Breast epithelium (tissue), 4 donors: ENCODE measurements around the gene DPYD. TPM values are rescaled to one million over a fixed set of nuclear protein-coding genes. Genes with fewer than 3 reads are reported as not detected.

ENCODE experiments used
- DNase-seq, 2 donors: peaks; one replicate each; pipeline ENCODE4 v3.0.0-alpha.2; 2019; ENCODE audit warnings: low spot score in 2 of 2
- H3K27ac ChIP-seq, 2 donors: fragments of 200-600 bp; sonication (generic) in 1 of 2; one replicate each; pipeline ENCODE4 v1.5.1; 2016 to 2019; ENCODE audit warnings: mild to moderate bottlenecking in 1 of 2
- H3K27me3 ChIP-seq, 2 donors: fragments of 200-600 bp; sonication (generic) in 1 of 2; one replicate each; pipeline versions ENCODE4 v1.5.1 to v1.6.0; 2017 to 2019; ENCODE audit warnings: control low read depth in 1 of 2, mild to moderate bottlenecking in 1 of 2
- H3K36me3 ChIP-seq: fragments of 200-600 bp; one replicate; pipeline ENCODE4 v1.5.1; 2019
- H3K4me1 ChIP-seq, 2 donors: fragments of 200-600 bp; sonication (generic); one replicate each; pipeline ENCODE4 v1.5.1; 2016 to 2019; ENCODE audit warnings: control low read depth in 1 of 2
- H3K4me3 ChIP-seq, 3 donors: fragments of 200-600 bp; sonication (generic); 1 replicate in 2 of 3; 2 replicates in 1 of 3; pipeline ENCODE4 v1.5.1; 2016 to 2019; ENCODE audit warnings: mild to moderate bottlenecking in 3 of 3, moderate library complexity in 2 of 3
- H3K9me3 ChIP-seq, 2 donors: fragments of 200-600 bp; sonication (generic) in 1 of 2; one replicate each; pipeline ENCODE4 v1.5.1; 2016 to 2019; ENCODE audit warnings: control low read depth in 1 of 2
- POLR2A ChIP-seq: fragments of 450-650 bp; IDR thresholded peaks from one replicate; pipeline ENCODE4 v1.6.1; 2016; ENCODE audit warnings: antibody characterized with exemption, mild to moderate bottlenecking, moderate library complexity
- POLR2AphosphoS5 ChIP-seq, 3 donors: sonication (generic); formaldehyde crosslinking; IDR thresholded peaks; one replicate each; pipeline ENCODE4 v1.6.1; 2017; ENCODE audit warnings: antibody characterized with exemption in 3 of 3
- intact Hi-C: fragments of 100-400 bp; cut with DNase I; formaldehyde crosslinking; loops from one replicate; pipeline ENCODE4 v1.15.1; 2023; ENCODE audit warnings: low total_unique reads
- total RNA-seq, 3 donors: library from RNA; depleted of rRNA; stranded (reverse); fragments of >200 nt; gene quantifications; one replicate each; pipeline ENCODE4 v1.1.0, GENCODE V29; 2016
- TF ChIP-seq, protein P1 (sequence below), 3 donors: fragments of 450-650 bp; IDR thresholded peaks; one replicate each; pipeline ENCODE4 v1.5.1; 2016 to 2017; ENCODE audit warnings: antibody characterized with exemption in 3 of 3, mild to moderate bottlenecking in 3 of 3, moderate library complexity in 3 of 3

Gene DPYD
- total RNA-seq, 3 donors from 2014 or later: 56.4 to 95.1 (median 58.1) TPM

DNA sequence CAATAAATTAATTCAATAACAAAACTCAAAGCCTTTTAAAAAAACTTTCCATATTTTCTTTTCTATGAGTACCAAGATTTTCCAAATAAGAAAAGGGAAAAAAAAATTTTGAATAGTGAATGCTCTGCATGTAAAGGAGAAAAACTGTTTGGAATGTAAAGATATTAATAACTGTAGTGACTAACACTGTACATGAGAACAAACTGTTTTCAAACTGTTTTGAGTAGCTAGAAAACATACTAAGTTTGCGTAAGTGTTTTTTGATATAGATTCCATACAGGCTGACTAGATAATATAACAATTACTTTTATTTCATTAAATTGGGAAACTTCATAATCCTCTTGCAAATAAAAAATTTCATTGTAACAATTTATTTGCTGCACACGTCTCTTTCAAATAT, 150.5 kb downstream of the DPYD start:
- no peak overlapping the region for H3K4me3 ChIP-seq
- no peak overlapping the region for H3K27ac ChIP-seq
- intact Hi-C loops: no loop called here
- H3K9me3 ChIP-seq: peaks cover 0 to 8% of the 10 kb centered on the region in 2 donors
- DNase-seq: no peak
- no peaks in the 10 kb centered on the region for H3K36me3 ChIP-seq
- H3K27me3 ChIP-seq: no peaks in the 10 kb centered on the region
- no peaks in the 10 kb centered on the region for H3K4me1 ChIP-seq
- no peak for TF ChIP-seq POLR2A
- TF ChIP-seq POLR2AphosphoS5 (IDR thresholded peaks at IDR 0.05): no peak
- TF ChIP-seq, protein P1, sequence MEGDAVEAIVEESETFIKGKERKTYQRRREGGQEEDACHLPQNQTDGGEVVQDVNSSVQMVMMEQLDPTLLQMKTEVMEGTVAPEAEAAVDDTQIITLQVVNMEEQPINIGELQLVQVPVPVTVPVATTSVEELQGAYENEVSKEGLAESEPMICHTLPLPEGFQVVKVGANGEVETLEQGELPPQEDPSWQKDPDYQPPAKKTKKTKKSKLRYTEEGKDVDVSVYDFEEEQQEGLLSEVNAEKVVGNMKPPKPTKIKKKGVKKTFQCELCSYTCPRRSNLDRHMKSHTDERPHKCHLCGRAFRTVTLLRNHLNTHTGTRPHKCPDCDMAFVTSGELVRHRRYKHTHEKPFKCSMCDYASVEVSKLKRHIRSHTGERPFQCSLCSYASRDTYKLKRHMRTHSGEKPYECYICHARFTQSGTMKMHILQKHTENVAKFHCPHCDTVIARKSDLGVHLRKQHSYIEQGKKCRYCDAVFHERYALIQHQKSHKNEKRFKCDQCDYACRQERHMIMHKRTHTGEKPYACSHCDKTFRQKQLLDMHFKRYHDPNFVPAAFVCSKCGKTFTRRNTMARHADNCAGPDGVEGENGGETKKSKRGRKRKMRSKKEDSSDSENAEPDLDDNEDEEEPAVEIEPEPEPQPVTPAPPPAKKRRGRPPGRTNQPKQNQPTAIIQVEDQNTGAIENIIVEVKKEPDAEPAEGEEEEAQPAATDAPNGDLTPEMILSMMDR (IDR thresholded peaks at IDR 0.05): no peak

DNA sequence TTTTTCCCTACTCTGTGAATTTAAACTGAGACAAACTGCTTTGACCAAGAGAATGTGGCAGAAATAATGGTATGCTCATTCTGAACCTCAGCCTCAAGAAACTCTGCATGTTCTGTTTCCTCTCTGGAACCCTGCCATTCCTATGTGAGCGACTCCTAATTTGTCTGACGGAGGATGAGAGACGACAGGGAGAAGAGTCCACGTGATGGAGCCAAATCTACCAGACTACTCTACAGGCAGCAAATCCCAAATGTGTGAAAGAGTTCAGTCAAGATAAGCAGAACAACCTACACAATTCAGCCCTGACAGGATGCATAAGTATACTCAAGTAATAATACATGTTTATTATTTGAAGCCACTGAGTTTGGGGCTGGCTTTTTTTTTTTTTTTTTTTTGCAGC, 153.5 kb downstream of the DPYD start:
- Histone ChIP-seq H3K36me3 (no peaks in the 10 kb centered on the region), H3K27me3 (no peaks in the 10 kb centered on the region), H3K27ac (no peak overlapping the region), H3K4me1 (no peaks in the 10 kb centered on the region), H3K9me3 (no peaks in the 10 kb centered on the region), H3K4me3 (no peak overlapping the region)
- TF ChIP-seq POLR2AphosphoS5 (IDR thresholded peaks at IDR 0.05) (no peak), POLR2A (no peak)
- TF ChIP-seq, protein P1 (IDR thresholded peaks at IDR 0.05): no peak
- no peak for DNase-seq
- intact Hi-C loops: no loop called here

DNA sequence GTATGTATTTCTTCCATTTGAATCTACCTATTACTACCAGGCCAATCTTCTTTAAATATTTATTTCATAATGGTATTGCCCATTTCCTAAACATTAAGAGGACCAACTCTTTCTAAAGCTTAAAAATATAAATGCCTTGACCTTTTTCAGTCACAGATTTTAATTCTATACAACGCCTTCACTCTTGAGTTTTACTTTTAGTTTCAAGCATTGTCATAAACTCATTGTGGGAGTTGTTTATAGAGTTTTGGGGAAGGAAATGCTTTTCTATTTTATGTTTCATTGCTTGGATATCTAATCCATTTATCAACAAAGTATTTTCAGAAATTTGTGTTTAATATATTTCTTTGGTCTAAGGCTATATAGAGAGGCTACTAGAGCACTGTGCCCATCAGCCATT, 155.8 kb downstream of the DPYD start:
- intact Hi-C loops: no loop called here
- Histone ChIP-seq H3K36me3 (no peaks in the 10 kb centered on the region), H3K4me3 (no peak overlapping the region), H3K4me1 (no peaks in the 10 kb centered on the region), H3K9me3 (peaks cover 0 to 6% of the 10 kb centered on the region in 2 donors), H3K27me3 (no peaks in the 10 kb centered on the region), H3K27ac (no peak overlapping the region)
- TF ChIP-seq, protein P1 (IDR thresholded peaks at IDR 0.05): no peak
- TF ChIP-seq POLR2A (no peak), POLR2AphosphoS5 (IDR thresholded peaks at IDR 0.05) (no peak)
- DNase-seq: no peak

DNA sequence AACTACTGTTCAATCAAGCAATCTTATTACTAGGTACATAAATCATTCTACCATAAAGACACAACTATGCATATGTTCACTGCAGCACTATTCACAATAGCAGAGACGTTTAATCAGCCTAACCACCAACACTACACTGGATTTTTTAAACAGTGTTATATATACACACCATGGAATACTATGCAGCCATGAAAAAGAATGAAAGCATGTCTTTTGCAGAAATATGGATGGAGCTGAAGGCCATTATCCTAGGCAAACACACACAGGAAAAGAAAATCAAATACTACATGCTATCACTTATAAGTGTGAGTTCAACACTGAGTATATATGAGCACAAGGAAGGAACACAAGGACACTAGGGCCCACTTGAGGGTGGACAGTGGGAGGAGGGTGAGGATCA, 159.2 kb downstream of the DPYD start:
- H3K27me3 ChIP-seq: no peaks in the 10 kb centered on the region
- intact Hi-C loops: no loop called here
- H3K27ac ChIP-seq: no peak overlapping the region

DNA sequence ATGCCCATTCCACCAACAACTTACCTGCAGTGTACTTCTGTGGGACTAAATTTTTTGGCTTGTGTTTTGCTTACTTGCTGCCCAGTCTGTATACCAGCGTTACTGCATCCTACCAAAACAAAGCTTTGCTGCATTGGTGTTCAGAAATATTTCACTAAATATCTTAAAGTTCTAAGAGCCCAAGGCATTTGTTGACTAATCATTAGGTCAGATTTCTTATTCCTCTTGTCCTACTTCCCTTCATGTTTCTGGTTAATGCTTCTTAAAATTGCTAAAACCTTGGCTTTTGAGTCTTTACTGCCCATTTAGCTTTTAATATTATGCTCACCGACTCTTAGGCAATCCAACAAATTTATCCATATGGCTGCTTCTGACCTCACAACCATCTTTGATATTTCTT, 161.8 kb downstream of the DPYD start:
- TF ChIP-seq POLR2AphosphoS5 (IDR thresholded peaks at IDR 0.05) (no peak), POLR2A (no peak)
- TF ChIP-seq, protein P1 (IDR thresholded peaks at IDR 0.05): no peak
- Histone ChIP-seq H3K4me3 (no peak overlapping the region), H3K9me3 (peaks cover 0 to 6% of the 10 kb centered on the region in 2 donors), H3K4me1 (no peaks in the 10 kb centered on the region), H3K27ac (no peak overlapping the region), H3K27me3 (no peaks in the 10 kb centered on the region), H3K36me3 (no peaks in the 10 kb centered on the region)
- DNase-seq: no peak
- intact Hi-C loops: no loop called here

More for the DNA sequence above, 159.2 kb downstream of the DPYD start:
- Histone ChIP-seq H3K9me3 (peaks cover 0 to 6% of the 10 kb centered on the region in 2 donors), H3K36me3 (no peaks in the 10 kb centered on the region), H3K4me3 (no peak overlapping the region), H3K4me1 (no peaks in the 10 kb centered on the region)
- TF ChIP-seq POLR2AphosphoS5 (IDR thresholded peaks at IDR 0.05): no peak
- TF ChIP-seq POLR2A: no peak
- TF ChIP-seq, protein P1 (IDR thresholded peaks at IDR 0.05): no peak
- DNase-seq: no peak
